ENCODE results near the gene UVRAG.
A peak's percentile ranks its signal among the peaks of the same experiment; 100 is the strongest.

Gene UVRAG

DNA sequence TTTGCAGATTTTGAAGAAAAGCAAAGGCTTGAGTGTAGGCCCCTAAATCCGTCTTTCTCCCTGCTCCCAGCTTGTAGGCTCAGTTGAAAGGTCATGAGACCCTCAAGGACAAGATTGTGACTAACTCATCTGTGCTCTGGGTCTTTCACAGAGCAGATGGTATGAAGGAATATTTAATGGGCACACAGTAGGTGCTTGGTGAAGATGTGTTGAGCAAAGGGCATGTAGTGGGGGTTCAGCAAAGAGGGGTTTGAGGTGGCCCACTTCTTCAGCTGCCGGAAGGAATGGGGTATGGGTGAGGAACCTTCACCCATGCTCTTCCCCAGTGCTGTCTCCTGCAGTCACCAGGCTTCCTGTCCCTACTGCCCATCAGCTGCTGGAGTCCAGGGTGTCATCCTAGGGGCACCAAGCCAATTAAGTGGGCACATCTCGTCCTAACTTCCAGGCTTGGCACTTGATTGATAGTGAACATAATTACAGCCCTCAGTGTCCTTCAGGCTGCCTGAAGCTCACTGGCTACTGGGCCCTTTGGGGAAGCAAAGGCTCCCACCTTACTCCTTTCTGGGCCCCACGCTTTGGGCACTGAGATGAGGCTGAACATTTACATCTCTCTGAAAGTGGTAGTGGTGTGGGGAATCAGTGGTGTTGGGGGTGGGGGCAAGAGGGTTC is 31.5 kb upstream of the UVRAG start:
- no peaks in the 10 kb centered on the region for H4K20me1 ChIP-seq
- H3K9me3 ChIP-seq = no peaks in the 10 kb centered on the region
- H3K27me3 ChIP-seq = no peaks in the 10 kb centered on the region
- H3K9ac ChIP-seq = no peak overlapping the region
- H3K4me2 ChIP-seq = peak overlapping the region; percentile 43
- H3K36me3 ChIP-seq = no peaks in the 10 kb centered on the region
- H3K27ac ChIP-seq = no peak overlapping the region
- TF ChIP-seq Cebpa-rat (IDR thresholded peaks at IDR 0.05) = no peak
- H3K4me3 ChIP-seq = no peak overlapping the region
- peaks cover 11% of the 10 kb centered on the region for H3K4me1 ChIP-seq

DNA sequence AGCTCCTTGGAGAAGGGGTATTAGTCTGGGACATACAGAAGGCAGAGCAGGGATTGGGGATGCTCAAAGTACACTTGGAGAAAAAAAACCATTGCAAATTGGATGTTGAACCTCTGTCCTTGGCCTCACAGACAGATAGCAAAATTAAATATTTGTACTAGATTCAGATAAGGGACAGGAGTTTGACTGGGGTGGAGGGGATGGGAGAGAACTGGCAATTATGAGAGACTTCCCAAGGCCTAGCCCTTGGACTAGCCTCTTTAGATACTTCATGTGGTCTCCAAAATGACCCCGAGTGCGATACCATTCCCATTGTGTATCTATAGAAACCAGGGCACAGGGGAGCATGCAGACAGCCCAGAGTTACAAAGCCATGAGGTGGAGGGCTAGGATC is 30.9 kb upstream of the UVRAG start:
- Histone ChIP-seq H3K27ac (no peak overlapping the region), H3K36me3 (no peaks in the 10 kb centered on the region), H3K4me2 (no peak overlapping the region), H3K9me3 (no peaks in the 10 kb centered on the region), H3K4me1 (peaks cover 11% of the 10 kb centered on the region), H3K27me3 (no peaks in the 10 kb centered on the region), H3K4me3 (no peak overlapping the region), H4K20me1 (no peaks in the 10 kb centered on the region), H3K9ac (no peak overlapping the region)
- TF ChIP-seq Cebpa-rat (IDR thresholded peaks at IDR 0.05) = no peak

DNA sequence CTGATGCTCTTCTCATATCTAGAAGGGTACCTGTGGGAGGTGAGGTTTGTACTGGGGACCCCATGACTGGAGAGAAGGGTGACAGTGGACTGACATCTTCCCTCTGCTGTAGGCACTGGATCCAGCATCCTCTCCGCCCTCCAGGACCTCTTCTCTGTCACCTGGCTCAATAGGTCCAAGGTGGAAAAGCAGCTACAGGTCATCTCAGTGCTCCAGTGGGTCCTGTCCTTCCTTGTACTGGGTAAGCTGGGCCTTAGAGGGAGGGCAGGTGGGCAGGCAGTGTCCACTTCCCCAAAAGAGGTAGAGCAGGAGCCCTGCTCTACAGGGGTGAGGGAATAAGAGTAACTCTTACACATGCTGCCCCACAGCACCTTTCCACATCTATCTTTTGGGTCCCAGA is 30.5 kb upstream of the UVRAG start:
- Histone ChIP-seq H3K9ac (no peak overlapping the region), H3K27ac (no peak overlapping the region)
- no peak for TF ChIP-seq Cebpa-rat (IDR thresholded peaks at IDR 0.05)

DNA sequence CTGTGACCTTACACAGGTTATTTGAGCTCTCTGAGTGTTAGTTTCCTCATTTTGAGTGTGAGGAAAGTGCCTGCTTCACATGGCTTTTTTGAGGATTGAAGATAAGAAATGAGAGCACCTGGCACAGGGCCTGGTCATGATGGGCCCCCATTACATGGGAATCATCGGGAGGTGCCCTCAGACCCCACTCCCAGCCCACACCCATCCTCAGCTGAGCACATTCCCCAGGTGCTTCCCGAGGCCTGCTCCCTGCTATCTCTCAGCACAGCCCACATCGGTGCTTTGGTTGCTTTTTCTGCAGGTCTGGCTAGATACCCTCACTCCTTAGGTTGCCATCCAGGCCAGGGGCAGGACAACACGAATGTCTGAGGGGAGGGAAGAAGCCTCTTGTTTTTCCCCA is 29.8 kb upstream of the UVRAG start:
- Histone ChIP-seq H3K9me3 (no peaks in the 10 kb centered on the region), H3K4me2 (no peak overlapping the region), H3K9ac (no peak overlapping the region), H3K27ac (no peak overlapping the region), H4K20me1 (no peaks in the 10 kb centered on the region), H3K27me3 (no peaks in the 10 kb centered on the region), H3K4me1 (peaks cover 11% of the 10 kb centered on the region), H3K36me3 (no peaks in the 10 kb centered on the region), H3K4me3 (no peak overlapping the region)
- TF ChIP-seq Cebpa-rat (IDR thresholded peaks at IDR 0.05) = no peak

More for the DNA sequence above, 30.5 kb upstream of the UVRAG start:
- Histone ChIP-seq H3K9me3 (no peaks in the 10 kb centered on the region), H3K4me3 (no peak overlapping the region), H3K4me1 (peaks cover 11% of the 10 kb centered on the region), H3K27me3 (no peaks in the 10 kb centered on the region), H4K20me1 (no peaks in the 10 kb centered on the region), H3K36me3 (no peaks in the 10 kb centered on the region), H3K4me2 (no peak overlapping the region)

DNA sequence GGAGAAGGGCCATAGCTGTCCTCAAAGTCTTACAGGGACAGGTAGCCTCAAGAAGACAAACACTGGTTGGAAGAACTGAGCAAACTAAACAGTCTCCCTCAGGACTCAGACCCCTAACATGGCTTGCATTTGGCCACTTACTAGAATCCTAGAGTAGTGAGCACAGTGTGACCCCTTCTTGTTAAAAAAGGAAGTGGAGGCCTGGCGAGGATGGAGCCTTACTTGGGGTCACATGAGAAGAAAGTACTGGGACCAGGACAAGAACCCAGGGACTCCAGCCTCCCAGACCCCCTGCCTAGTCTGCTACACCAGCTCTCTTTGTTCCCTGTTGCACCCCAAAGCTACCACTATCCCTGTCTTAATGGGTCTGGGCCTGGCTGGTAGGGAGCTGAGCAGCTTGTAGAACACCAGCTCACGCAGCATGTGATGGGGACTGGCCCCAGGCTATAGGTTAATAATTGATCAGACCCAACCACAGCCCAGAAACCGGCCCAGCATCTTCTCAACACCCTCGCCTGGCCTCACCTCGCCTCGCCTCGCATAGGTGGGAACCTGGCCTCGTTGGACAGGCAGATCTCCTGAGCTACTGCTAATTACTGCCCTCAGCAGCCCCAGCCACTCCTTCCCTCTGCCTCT is 28.8 kb upstream of the UVRAG start:
- H3K9ac ChIP-seq = no peak overlapping the region
- no peaks in the 10 kb centered on the region for H4K20me1 ChIP-seq
- no peak overlapping the region for H3K4me3 ChIP-seq
- H3K27ac ChIP-seq = no peak overlapping the region
- no peaks in the 10 kb centered on the region for H3K36me3 ChIP-seq
- no peaks in the 10 kb centered on the region for H3K27me3 ChIP-seq
- no peak for TF ChIP-seq Cebpa-rat (IDR thresholded peaks at IDR 0.05)
- H3K9me3 ChIP-seq = no peaks in the 10 kb centered on the region
- H3K4me2 ChIP-seq = no peak overlapping the region
- H3K4me1 ChIP-seq = peaks cover 11% of the 10 kb centered on the region

DNA sequence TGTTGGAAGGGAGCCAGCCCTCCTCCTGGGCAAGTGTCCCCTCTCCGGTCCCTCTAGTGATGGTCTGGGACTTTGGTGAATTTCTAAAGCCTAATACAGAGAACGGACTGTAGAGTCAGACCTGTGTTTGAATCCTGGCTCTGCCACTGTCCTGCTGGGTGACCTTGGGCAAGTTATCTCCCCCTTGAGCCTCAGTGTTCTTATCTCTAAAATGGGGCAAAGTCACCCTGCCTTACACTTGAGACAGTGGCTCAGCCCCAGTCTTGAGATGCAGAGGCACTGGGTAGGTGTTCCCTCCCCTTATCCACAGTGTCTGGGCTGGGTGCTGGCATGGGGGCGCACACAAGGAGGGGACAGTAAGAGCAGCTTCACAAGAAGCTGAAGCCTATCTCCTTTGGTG is 25.5 kb upstream of the UVRAG start:
- Histone ChIP-seq H3K4me1 (no peaks in the 10 kb centered on the region), H3K4me2 (no peak overlapping the region), H3K4me3 (no peak overlapping the region), H3K9me3 (no peaks in the 10 kb centered on the region), H3K9ac (no peak overlapping the region), H3K27me3 (no peaks in the 10 kb centered on the region), H3K36me3 (no peaks in the 10 kb centered on the region), H4K20me1 (no peaks in the 10 kb centered on the region), H3K27ac (no peak overlapping the region)
- TF ChIP-seq Cebpa-rat (IDR thresholded peaks at IDR 0.05) = no peak

DNA sequence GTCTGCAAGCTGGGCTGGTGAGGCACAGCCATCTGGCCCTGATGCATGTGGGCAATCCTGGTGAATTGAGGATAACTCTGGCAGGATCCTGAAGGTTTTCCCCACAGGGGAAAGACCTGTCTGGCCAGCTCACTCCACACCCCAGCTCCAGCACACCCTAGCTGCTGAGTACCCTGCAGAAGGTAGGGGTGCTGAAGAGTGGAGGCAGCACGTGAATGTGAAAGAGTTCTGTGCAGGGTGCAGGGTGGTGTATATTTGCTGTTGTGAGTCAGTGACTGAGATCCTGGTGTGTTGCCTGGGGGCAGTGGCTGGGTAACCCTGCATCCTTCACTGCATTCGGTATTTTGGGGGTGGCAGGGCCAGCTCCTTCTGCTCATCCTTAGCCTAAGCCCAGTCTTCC is 24.0 kb upstream of the UVRAG start:
- no peaks in the 10 kb centered on the region for H3K36me3 ChIP-seq
- H4K20me1 ChIP-seq = no peaks in the 10 kb centered on the region
- H3K27ac ChIP-seq = no peak overlapping the region
- no peaks in the 10 kb centered on the region for H3K27me3 ChIP-seq
- TF ChIP-seq Cebpa-rat (IDR thresholded peaks at IDR 0.05) = no peak
- no peak overlapping the region for H3K9ac ChIP-seq
- no peaks in the 10 kb centered on the region for H3K4me1 ChIP-seq
- H3K4me2 ChIP-seq = no peak overlapping the region
- H3K9me3 ChIP-seq = no peaks in the 10 kb centered on the region
- H3K4me3 ChIP-seq = no peak overlapping the region

DNA sequence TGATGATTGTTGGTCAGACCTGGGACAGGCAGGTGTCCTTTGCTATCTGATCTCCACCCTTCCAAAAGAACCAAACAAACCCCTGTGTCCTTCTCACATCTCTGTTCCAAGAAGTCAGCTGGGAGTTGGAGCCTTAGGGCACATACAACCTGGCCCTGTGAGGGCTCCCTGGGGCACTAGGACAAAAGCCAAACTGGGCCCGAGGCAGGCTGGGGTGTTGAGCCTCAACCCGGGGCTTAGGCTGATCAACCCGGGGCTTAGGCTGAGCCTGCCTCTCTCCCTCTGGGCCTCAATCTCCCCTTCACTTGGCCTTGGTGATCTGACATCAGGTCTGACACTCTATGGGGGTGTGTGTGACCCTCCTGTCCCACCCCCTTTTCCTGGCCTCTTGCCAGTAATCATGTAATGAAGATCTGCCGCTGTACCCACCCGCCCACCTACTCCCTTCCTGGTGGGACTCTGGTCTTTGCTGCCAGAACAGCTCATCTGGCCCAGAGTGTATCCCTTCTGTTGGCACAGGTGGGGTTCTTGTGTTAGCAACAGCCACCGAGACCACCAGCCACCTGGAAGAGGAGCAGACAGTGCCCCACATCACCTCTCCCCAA is 22.8 kb upstream of the UVRAG start:
- TF ChIP-seq Cebpa-rat (IDR thresholded peaks at IDR 0.05) = no peak
- no peak overlapping the region for H3K4me3 ChIP-seq
- no peak overlapping the region for H3K9ac ChIP-seq
- H4K20me1 ChIP-seq = no peaks in the 10 kb centered on the region
- peaks cover 6% of the 10 kb centered on the region for H3K4me1 ChIP-seq
- no peaks in the 10 kb centered on the region for H3K9me3 ChIP-seq
- no peaks in the 10 kb centered on the region for H3K36me3 ChIP-seq
- no peak overlapping the region for H3K4me2 ChIP-seq
- H3K27me3 ChIP-seq = no peaks in the 10 kb centered on the region
- no peak overlapping the region for H3K27ac ChIP-seq

DNA sequence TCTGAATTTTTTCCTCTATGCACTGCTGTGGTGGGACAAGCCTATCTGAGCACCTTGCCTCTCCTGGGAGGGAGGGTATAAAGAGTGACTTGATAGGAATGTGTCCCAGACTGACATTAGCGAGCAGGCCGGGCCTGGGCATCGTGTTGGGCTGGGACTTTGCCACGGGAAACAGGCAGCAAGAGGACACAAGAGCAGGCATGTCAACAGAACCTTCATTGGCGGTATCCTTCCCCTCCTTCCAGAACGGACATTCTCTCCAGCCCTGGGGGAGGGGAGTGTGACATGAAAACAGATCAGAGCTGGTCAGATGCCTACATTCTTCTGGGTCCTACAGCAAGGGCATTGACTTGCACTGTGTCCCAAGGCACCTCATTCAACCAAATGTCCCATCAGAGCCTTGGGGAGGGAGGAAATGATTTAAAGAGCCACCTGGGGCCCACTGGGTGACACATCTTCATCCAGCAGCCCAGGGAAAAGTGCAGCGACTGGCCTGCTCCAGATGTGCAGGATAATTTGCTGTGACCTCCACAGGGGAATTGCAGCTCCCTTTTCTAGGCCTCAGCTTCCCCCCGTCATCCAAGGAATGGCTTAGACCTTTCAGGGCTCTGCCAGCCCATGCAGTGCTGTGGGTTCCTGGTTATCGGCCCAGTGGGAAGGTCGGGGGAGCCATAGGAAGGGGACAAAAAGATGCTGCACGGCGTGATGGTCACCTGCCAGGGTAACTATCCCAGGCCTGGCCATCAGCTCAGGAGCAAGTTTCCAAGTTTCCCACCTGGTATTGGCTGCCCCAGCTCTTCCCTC is 21.8 kb upstream of the UVRAG start:
- Histone ChIP-seq H3K4me3 (no peak overlapping the region), H3K27ac (no peak overlapping the region), H3K9me3 (no peaks in the 10 kb centered on the region), H4K20me1 (no peaks in the 10 kb centered on the region), H3K4me1 (peaks cover 15% of the 10 kb centered on the region), H3K4me2 (no peak overlapping the region), H3K9ac (no peak overlapping the region), H3K27me3 (no peaks in the 10 kb centered on the region), H3K36me3 (no peaks in the 10 kb centered on the region)
- TF ChIP-seq Cebpa-rat (IDR thresholded peaks at IDR 0.05) = no peak

DNA sequence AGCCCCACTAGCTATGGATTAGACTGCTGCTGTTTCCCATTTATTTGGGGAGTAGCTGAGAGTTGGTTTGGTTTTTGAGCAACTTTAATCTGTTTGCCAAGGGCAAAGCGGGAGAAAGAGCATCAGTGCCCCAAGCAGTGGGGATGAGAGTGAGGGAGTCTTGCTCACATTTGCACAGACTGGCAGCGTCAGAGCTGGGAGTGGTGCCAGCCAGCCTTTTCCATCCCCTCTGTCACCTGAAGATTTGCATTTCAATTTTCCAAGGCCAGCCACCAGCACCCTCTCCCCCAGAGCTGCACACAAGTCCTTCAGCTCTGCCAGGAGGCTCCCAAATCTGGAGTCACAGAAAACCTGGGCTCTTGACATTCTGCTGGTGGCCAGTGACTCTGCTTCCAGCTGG is 21.0 kb upstream of the UVRAG start:
- Histone ChIP-seq H3K4me3 (no peak overlapping the region), H3K27ac (no peak overlapping the region), H3K27me3 (no peaks in the 10 kb centered on the region), H3K9ac (no peak overlapping the region), H3K4me1 (peaks cover 15% of the 10 kb centered on the region), H3K4me2 (no peak overlapping the region), H4K20me1 (no peaks in the 10 kb centered on the region), H3K9me3 (no peaks in the 10 kb centered on the region), H3K36me3 (no peaks in the 10 kb centered on the region)
- TF ChIP-seq Cebpa-rat (IDR thresholded peaks at IDR 0.05) = no peak

All from BLaER1 (cell line).